ENCODE data around the gene TCP1. TPM values are rescaled to one million over a fixed set of nuclear protein-coding genes. Genes with fewer than 3 reads are reported as not detected.

Gene TCP1
- total and polyA plus RNA-seq, 2 of the 8 experiments (the other 6 are each of a cell fraction or from before 2014, with no cell fraction given) = 117 to 348 TPM

- TF ChIP-seq ASH2L (IDR thresholded peaks at IDR 0.05; ENCODE audit: low read length) = no peak
- TF ChIP-seq TAF1 (IDR thresholded peaks at IDR 0.05; ENCODE audit: low read depth, low read length) = no peak
- no peak for TF ChIP-seq RFX5 (IDR thresholded peaks at IDR 0.05; ENCODE audit: borderline replicate concordance, low read depth, low read length)
- TF ChIP-seq KDM4A (IDR thresholded peaks at IDR 0.05; ENCODE audit: low read depth, low read length, severe bottlenecking) = no peak
Observed at GRCh38 chr6:159808647-159809046, 19.2 kb upstream of the TCP1 start (continued).
